ENCODE measurements around the gene ZNF746.
A peak's percentile ranks its signal among the peaks of the same experiment; 100 is the strongest.

The ZNF746 gene

DNA sequence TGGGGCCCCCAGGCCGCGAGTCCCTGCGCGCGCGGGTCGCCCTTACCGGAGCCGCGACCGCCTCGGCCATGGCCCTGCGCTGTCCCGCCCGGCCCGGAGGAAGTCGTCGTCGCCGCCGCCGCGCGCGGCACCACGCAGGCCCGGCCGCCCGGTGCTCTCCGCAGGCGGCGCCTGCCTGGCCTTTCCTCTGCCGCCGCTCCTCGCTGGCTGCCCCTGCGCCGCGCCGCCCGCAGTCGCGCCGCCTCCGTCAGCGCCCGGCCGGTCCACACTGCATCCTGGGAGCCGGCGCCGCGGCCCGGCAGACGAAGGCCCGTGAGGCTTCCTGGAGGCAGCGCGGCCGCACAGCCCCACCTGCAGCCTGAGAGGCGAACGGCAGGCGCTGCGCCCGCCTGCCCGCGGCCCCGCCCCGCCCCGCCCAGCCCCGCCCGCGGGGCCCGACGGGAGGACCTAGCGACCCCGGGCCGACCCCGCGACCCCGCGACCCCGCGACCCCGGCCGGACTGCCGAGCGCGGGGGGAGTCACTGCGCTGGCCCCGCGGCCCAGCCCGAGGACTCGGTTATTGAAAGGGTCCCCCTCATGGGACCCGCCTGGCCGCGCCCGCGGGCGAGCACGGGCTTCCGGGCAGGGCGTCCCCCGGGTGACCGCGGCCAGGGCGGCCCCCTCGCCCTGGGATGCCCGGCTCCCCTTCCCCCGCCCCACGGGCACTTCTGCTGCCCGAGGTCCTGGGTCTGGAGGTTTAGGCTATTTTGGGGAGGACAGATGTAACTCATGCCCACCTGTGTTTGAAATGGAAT is at the start of gene ZNF746:
Gene ZNF746, minus strand, starts transcription at position 343 of the 795 bp plus-strand sequence. Its CDS starts 273 bp downstream, at position 70.
- ATAC-seq (ENCODE audit: low read depth) = peak; percentile 91
- no peaks in the 10 kb centered on the region for H3K27me3 Mint-ChIP-seq
- peak; percentile 74 to 75 for DNase-seq (ENCODE audit: low spot score in 2 of 2)
- H3K36me3 Mint-ChIP-seq = peaks cover 5% of the 10 kb centered on the region
- peaks cover 23% of the 10 kb centered on the region for H3K4me1 Mint-ChIP-seq
- H3K9me3 Mint-ChIP-seq = no peaks in the 10 kb centered on the region
- peak within 1 kb of the TSS; percentile 97 for H3K27ac Mint-ChIP-seq
- H3K4me3 Mint-ChIP-seq = peak within 1 kb of the TSS; percentile 95

DNA sequence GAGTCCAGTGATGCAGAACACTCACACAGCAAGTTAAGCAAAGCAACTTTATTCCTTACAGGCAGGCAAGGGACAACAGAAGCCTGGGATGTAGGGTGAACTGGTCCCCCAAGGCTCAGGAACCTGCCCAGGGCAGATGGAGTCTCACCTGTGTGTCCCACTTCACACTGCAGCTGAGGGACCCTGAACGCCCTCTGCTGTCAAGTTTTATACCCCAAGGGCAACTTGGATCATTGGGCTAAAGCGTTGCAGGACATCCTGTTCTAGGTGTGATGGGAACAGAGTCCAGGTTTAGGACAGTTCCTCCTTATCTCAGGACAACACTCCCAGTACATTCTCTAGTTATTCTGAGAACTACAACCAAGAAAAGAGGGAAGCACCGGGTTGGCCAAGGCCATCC is 49.5 kb upstream of the ZNF746 start:
- DNase-seq (ENCODE audit: low spot score in 2 of 2) (no peak), ATAC-seq (ENCODE audit: low read depth) (no peak)
- H3K4me1 Mint-ChIP-seq = no peaks in the 10 kb centered on the region
- H3K4me3 Mint-ChIP-seq = no peak overlapping the region
- H3K27ac Mint-ChIP-seq = no peak overlapping the region
- no peaks in the 10 kb centered on the region for H3K27me3 Mint-ChIP-seq
- H3K9me3 Mint-ChIP-seq = no peaks in the 10 kb centered on the region
- H3K36me3 Mint-ChIP-seq = peaks cover 38% of the 10 kb centered on the region

DNA sequence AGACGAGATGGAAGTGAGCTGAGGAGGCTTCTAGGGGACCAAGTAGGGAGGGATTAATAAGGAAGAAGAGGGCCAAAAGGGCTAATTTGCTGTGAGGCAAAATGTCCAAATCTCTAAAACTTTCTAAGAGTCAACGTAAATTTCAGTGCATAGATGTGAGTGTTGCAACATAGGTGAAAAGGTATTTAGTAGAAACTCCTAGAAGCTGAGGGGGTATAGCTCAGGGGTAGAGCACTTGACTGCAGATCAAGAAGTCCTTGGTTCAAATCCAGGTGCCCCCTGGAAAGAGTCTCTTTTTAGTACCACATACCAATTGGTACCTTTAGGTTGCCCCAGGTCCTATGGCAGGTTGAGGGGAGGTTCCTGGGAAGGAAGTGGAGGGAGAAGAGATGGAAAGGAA is 48.7 kb upstream of the ZNF746 start:
- no peaks in the 10 kb centered on the region for H3K9me3 Mint-ChIP-seq
- no peak overlapping the region for H3K27ac Mint-ChIP-seq
- DNase-seq (ENCODE audit: low spot score in 2 of 2) (no peak), ATAC-seq (ENCODE audit: low read depth) (no peak)
- no peaks in the 10 kb centered on the region for H3K27me3 Mint-ChIP-seq
- H3K36me3 Mint-ChIP-seq = peaks cover 33% of the 10 kb centered on the region
- no peak overlapping the region for H3K4me3 Mint-ChIP-seq
- no peaks in the 10 kb centered on the region for H3K4me1 Mint-ChIP-seq

DNA sequence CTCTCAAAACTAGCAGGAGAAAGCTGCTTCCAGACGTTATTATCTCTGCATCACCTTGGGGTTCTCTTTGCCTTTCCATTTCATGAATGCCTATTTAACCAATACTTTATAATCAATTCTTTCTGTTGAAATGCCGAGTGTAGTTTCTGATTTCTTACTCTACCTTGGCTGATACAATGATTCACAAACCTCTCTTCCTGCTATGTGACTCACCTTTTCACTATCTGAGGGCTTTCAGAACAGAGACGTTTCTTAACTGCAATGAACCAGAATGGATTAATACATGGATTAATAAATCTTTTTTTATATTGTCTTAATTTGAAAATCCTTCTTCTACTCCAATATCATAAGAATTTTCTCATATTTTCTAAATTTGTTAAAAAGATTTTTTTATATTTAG is 46.4 kb upstream of the ZNF746 start:
- Mint-ChIP-seq H3K27ac (peak overlapping the region; percentile 82), H3K27me3 (no peaks in the 10 kb centered on the region), H3K36me3 (peaks cover 23% of the 10 kb centered on the region), H3K4me3 (no peak overlapping the region), H3K9me3 (peaks cover 5% of the 10 kb centered on the region), H3K4me1 (no peaks in the 10 kb centered on the region)
- ATAC-seq (ENCODE audit: low read depth) (no peak), DNase-seq (ENCODE audit: low spot score in 2 of 2) (no peak)

DNA sequence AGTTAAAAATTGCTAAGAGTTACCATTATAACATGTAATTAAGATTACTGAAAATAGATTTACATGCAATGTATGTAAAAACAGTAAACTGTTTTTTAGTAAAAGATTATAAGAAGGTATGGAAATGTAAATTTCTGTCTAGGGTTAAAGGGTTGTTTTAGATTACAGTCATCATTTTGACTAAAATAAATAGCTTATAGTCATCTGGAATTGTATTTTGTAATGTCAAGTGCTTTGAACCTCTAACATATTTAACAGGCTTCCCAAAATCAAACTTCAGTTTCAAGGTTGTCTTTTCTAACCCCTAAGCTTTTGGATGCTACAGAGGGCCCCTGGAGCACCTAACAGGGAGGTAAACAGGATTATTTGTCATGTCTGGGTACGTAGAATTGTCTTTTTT is 35.0 kb upstream of the ZNF746 start:
- H3K4me3 Mint-ChIP-seq = no peak overlapping the region
- no peaks in the 10 kb centered on the region for H3K27me3 Mint-ChIP-seq
- ATAC-seq (ENCODE audit: low read depth) (no peak), DNase-seq (ENCODE audit: low spot score in 2 of 2) (no peak)
- H3K36me3 Mint-ChIP-seq = peaks cover 2% of the 10 kb centered on the region
- peaks cover 4% of the 10 kb centered on the region for H3K9me3 Mint-ChIP-seq
- peaks cover 4% of the 10 kb centered on the region for H3K4me1 Mint-ChIP-seq
- no peak overlapping the region for H3K27ac Mint-ChIP-seq

DNA sequence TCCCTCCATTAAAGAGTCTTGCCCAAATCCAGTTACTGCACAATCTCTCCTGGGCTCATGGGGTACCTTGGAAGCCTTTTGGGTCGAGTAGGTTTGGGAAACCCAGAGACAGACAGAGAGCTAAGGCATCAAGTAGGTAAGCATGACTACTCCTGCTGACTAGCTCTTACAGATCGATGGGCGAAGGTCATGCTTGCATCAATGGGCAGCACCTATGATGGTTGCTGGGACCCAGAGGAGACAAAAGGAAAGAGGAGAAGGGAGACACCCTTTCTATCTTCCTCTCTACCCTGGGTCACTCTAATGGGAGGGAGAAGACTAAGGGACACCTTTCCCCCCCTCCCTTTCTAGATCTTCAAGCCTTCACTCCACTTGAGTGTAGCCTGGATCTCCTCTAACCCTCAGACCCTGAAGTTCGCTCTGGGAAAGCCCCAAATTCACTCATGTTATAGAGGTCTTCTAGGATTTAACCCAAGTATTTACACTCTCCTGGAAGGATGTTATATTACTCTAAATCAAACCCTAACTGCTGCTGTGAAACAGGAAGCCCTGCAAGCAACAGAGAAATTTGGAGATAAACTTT is 31.6 kb upstream of the ZNF746 start:
- Mint-ChIP-seq H3K4me1 (no peaks in the 10 kb centered on the region), H3K4me3 (no peak overlapping the region), H3K36me3 (peaks cover 7% of the 10 kb centered on the region), H3K27me3 (no peaks in the 10 kb centered on the region), H3K27ac (no peak overlapping the region), H3K9me3 (peaks cover 8% of the 10 kb centered on the region)
- no peak for ATAC-seq (ENCODE audit: low read depth)
- no peak for DNase-seq (ENCODE audit: low spot score in 2 of 2)

DNA sequence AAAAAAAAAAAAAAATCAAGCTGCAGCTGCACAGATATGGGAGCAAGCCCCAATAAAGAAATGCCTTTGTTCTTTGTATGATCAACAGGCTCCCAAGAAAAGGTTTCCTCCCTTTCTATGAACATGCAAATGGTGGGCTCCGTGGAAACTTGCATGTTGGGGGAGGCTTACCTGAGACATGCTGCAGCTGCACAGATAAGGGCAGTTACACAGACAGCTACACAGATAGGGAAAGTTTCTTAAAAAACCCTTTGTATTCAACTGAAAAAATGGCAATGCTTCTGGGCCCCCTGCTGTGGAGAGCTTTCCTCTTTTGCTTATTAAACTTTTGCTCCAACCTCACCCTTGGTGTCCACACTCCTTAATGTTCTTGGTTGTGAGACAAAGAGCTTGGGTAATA is 29.8 kb upstream of the ZNF746 start:
- Mint-ChIP-seq H3K27ac (no peak overlapping the region), H3K36me3 (peaks cover 8% of the 10 kb centered on the region), H3K4me3 (no peak overlapping the region), H3K4me1 (no peaks in the 10 kb centered on the region), H3K9me3 (peaks cover 8% of the 10 kb centered on the region), H3K27me3 (no peaks in the 10 kb centered on the region)
- DNase-seq (ENCODE audit: low spot score in 2 of 2) (no peak), ATAC-seq (ENCODE audit: low read depth) (no peak)

DNA sequence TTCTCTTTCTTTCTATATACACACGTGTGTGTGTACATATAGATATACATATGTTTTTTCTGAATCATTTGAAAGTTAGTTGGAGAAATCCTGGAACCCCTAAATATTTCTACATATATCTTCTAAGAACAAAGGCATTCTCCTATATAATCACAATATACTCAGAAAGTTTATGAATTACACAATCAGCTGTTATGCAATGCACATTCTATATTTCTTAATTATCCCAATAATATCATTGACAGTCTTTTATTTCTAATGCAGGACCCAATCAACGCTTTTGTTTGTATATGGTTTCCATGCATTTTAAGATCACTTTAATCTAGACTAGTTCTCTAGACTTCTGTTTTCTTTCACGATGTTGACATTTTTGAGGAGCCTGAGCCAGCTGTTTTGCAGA is 27.7 kb upstream of the ZNF746 start:
- no peak for ATAC-seq (ENCODE audit: low read depth)
- H3K9me3 Mint-ChIP-seq = peaks cover 6% of the 10 kb centered on the region
- DNase-seq (ENCODE audit: low spot score in 2 of 2) = no peak
- H3K4me3 Mint-ChIP-seq = no peak overlapping the region
- H3K27ac Mint-ChIP-seq = no peak overlapping the region
- H3K36me3 Mint-ChIP-seq = peaks cover 7% of the 10 kb centered on the region
- H3K27me3 Mint-ChIP-seq = no peaks in the 10 kb centered on the region
- no peaks in the 10 kb centered on the region for H3K4me1 Mint-ChIP-seq

DNA sequence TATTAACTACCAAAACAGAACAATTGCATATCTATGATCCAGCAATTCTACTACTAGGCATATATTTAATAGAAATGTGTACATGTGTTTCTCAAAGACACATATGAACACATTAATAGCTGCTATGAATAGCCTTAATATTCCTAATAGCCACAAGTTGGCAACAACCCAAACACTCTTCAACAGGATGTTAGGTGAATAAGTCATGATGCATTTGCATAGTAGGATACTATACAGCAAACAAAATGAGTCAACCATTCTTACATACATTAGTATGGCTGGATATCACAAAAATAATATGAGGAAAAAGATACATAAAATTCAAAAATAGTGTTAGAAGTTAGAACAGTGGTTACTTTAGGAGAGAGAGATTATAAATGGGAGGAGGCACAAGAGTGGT is 26.8 kb upstream of the ZNF746 start:
- Mint-ChIP-seq H3K27ac (no peak overlapping the region), H3K4me1 (no peaks in the 10 kb centered on the region), H3K36me3 (peaks cover 7% of the 10 kb centered on the region), H3K27me3 (no peaks in the 10 kb centered on the region), H3K4me3 (no peak overlapping the region), H3K9me3 (peaks cover 9% of the 10 kb centered on the region)
- ATAC-seq (ENCODE audit: low read depth) = no peak
- DNase-seq (ENCODE audit: low spot score in 2 of 2) = no peak

DNA sequence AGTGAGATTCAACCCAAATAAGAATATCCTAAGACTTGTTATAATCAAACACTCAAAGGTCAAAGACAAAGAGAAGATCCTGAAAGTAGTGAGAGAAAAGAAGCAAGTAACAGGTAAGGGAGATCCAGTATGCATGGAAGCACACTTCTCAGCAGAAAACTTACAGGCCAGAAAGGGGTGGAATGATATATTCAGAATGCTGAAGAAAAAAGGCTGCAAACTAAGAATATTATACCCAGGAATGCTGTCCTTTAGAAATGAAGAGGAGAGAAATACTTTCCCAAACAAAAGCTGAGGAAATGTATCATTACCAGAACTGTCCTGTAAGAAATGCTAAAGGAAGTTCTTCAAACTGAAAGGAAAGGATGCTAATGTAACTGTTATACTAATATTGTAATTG is 12.6 kb upstream of the ZNF746 start:
- ATAC-seq (ENCODE audit: low read depth) (no peak), DNase-seq (ENCODE audit: low spot score in 2 of 2) (no peak)
- Mint-ChIP-seq H3K4me1 (no peaks in the 10 kb centered on the region), H3K27ac (no peak overlapping the region), H3K9me3 (peaks cover 17% of the 10 kb centered on the region), H3K36me3 (peaks cover 10% of the 10 kb centered on the region), H3K27me3 (no peaks in the 10 kb centered on the region), H3K4me3 (no peak overlapping the region)

DNA sequence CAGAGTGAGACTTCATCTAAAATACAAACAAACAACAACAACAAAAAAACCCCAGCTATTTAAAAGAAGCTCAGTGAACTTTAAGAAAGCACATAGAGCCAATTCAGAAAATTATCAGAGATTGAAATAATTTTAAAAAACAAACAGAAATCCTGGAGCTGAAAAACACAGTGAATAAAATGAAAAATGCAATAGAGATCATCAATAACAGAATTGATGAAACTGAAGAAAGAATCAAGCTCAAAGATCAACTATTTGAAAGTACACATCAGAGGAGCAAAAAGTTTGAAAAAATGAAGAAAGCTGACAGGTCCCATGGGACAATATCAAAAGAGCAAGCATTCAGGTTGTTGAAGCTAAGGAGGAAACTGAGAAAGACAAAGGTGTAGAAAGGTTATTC is 12.2 kb upstream of the ZNF746 start:
- DNase-seq (ENCODE audit: low spot score in 2 of 2) (no peak), ATAC-seq (ENCODE audit: low read depth) (no peak)
- no peak overlapping the region for H3K27ac Mint-ChIP-seq
- no peak overlapping the region for H3K4me3 Mint-ChIP-seq
- peaks cover 18% of the 10 kb centered on the region for H3K9me3 Mint-ChIP-seq
- H3K27me3 Mint-ChIP-seq = no peaks in the 10 kb centered on the region
- H3K4me1 Mint-ChIP-seq = no peaks in the 10 kb centered on the region
- peaks cover 11% of the 10 kb centered on the region for H3K36me3 Mint-ChIP-seq

DNA sequence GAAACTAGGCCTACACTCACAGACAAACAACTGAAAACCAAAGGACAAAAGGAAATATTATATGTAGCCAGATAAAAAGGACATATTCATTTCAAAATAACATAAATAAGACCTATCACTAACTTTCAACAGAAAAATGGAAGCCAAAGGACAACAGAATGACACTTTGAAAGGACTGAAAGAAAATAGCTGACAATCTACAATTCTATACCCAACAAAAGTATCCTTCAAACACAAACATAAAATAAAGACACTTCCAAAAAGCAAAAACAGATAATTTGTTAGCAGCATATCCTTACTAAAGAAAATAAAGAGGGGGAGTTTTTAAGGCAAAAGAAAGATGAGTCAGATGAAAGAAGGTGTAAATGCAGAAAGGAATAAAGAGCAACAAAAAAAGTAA is 7.9 kb upstream of the ZNF746 start:
- peaks cover 6% of the 10 kb centered on the region for H3K36me3 Mint-ChIP-seq
- no peak for ATAC-seq (ENCODE audit: low read depth)

DNA sequence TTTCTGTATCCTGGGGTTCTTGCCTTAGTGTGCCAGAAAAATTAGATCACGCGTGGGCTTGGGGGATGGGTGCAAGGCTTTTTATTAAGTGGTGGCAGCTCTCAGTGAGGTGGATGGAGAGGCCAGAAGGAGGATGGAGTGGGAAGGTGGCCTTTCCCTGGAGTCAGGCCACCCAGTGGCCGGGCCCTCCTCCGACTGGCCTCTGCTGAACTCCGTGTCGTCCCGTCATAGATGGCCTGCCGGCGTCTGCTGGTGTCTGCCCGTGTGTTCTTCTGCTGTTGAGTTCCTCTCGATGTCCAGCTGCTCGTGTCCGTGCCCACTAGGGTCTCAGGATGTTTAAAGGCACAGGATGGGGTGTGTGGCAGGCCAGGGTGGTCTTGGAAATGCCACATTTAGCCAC is 4.0 kb upstream of the ZNF746 start:
- no peak overlapping the region for H3K4me3 Mint-ChIP-seq
- peaks cover 6% of the 10 kb centered on the region for H3K36me3 Mint-ChIP-seq
- H3K27me3 Mint-ChIP-seq = peaks cover 4% of the 10 kb centered on the region
- ATAC-seq (ENCODE audit: low read depth) (no peak), DNase-seq (ENCODE audit: low spot score in 2 of 2) (no peak)
- peaks cover 3% of the 10 kb centered on the region for H3K4me1 Mint-ChIP-seq
- H3K27ac Mint-ChIP-seq = no peak overlapping the region
- H3K9me3 Mint-ChIP-seq = peaks cover 10% of the 10 kb centered on the region

More for the DNA sequence above, 7.9 kb upstream of the ZNF746 start:
- Mint-ChIP-seq H3K27ac (no peak overlapping the region), H3K9me3 (peaks cover 14% of the 10 kb centered on the region), H3K4me1 (no peaks in the 10 kb centered on the region), H3K4me3 (no peak overlapping the region), H3K27me3 (peaks cover 4% of the 10 kb centered on the region)
- no peak for DNase-seq (ENCODE audit: low spot score in 2 of 2)

DNA sequence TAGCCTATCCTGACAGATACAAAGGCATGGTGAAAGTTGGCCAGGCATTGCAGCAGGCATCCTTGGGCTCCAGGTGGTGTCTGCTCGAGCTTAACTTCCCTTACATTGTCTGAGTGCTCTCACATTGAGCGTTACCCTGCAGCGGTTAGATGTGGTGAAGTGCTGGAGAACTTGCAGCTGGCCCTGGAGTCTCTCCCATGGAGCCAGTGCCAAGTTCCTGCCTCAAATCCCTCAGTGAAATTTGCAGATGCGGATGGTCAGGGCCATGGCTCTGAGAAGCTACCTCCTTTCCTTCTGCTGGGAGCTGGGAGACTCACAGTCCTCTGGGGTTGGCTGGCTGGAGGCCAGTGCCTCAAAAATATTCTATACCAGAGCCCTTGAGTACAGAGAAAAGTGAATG is 3.3 kb upstream of the ZNF746 start:
- Mint-ChIP-seq H3K27ac (no peak overlapping the region), H3K36me3 (peaks cover 3% of the 10 kb centered on the region), H3K9me3 (peaks cover 7% of the 10 kb centered on the region), H3K4me1 (peaks cover 9% of the 10 kb centered on the region), H3K4me3 (no peak overlapping the region), H3K27me3 (peaks cover 4% of the 10 kb centered on the region)
- ATAC-seq (ENCODE audit: low read depth) = no peak
- no peak for DNase-seq (ENCODE audit: low spot score in 2 of 2)

DNA sequence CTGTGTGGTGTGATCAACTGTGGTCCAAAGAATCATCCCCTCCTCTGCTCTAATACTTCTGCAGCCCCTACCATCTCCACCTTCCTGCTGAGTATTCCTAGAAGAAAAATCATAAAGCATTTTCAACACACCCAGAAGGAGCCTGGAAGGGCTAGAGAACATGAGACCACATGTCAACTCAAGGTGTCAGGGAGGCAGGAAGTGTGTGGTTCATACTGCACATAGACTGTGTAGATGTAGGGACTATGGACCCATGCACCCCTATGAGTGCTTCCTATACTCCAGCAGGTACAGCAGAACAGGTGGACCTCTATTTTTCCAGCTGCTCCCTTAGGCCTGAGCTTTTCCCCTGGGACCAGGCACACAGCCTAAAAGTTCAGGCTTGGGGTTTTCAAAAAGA is 2.6 kb upstream of the ZNF746 start:
- no peak for ATAC-seq (ENCODE audit: low read depth)
- Mint-ChIP-seq H3K4me3 (no peak overlapping the region), H3K4me1 (peaks cover 17% of the 10 kb centered on the region), H3K27ac (no peak overlapping the region), H3K27me3 (peaks cover 4% of the 10 kb centered on the region), H3K36me3 (peaks cover 3% of the 10 kb centered on the region), H3K9me3 (peaks cover 3% of the 10 kb centered on the region)
- DNase-seq (ENCODE audit: low spot score in 2 of 2) = no peak
